Lower leg skin (tissue), 3 donors: ENCODE measurements around the gene GPRIN1.

ENCODE experiments used
- POLR2A ChIP-seq, 2 donors: fragments of 450-650 bp; IDR thresholded peaks; one replicate each; pipeline ENCODE4 v1.6.1; 2016 to 2017; ENCODE audit warnings: antibody characterized with exemption in 2 of 2, mild to moderate bottlenecking in 1 of 2, moderate library complexity in 1 of 2
- TF ChIP-seq, protein P1 (sequence below), 3 donors: fragments of 450-650 bp; IDR thresholded peaks; one replicate each; pipeline ENCODE4 v1.5.1; 2016; ENCODE audit warnings: antibody characterized with exemption in 3 of 3, mild to moderate bottlenecking in 3 of 3, moderate library complexity in 2 of 3

DNA sequence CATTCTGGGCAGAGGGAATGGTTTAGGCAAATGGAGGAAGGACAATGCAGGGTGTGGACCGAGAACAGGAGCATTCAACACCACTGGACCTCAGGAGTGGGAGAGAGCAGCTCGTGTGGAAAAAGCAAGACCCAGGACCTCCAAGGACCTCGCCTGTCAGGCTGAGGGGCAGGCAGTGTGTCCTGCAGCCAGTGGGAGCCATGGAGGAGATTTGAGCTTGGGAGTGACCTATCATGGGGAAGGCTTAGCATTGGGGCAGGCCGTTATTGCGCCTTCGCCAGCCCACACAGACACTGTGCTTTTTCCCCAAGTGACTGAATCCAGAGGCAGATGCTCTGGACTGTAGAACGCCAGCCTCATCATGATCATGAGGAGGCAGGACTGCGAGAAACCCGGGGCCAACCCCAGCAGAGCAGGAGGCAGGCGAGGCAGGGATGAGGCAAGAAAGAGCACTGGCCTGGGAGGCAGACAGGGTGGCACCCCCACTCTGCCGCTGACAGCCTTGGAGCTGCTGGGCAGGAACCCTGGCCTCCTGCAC is 57.6 kb downstream of the GPRIN1 start:
- TF ChIP-seq, protein P1, sequence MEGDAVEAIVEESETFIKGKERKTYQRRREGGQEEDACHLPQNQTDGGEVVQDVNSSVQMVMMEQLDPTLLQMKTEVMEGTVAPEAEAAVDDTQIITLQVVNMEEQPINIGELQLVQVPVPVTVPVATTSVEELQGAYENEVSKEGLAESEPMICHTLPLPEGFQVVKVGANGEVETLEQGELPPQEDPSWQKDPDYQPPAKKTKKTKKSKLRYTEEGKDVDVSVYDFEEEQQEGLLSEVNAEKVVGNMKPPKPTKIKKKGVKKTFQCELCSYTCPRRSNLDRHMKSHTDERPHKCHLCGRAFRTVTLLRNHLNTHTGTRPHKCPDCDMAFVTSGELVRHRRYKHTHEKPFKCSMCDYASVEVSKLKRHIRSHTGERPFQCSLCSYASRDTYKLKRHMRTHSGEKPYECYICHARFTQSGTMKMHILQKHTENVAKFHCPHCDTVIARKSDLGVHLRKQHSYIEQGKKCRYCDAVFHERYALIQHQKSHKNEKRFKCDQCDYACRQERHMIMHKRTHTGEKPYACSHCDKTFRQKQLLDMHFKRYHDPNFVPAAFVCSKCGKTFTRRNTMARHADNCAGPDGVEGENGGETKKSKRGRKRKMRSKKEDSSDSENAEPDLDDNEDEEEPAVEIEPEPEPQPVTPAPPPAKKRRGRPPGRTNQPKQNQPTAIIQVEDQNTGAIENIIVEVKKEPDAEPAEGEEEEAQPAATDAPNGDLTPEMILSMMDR (IDR thresholded peaks at IDR 0.05) = no peak
- TF ChIP-seq POLR2A (IDR thresholded peaks at IDR 0.05) = no peak
